B cell (primary cell): ENCODE results near the gene ALDH3B1.

Source experiments
- CTCF ChIP-seq: fragments of 200-600 bp; IDR thresholded peaks from one replicate; pipeline ENCODE4 v1.8.0; 2022; ENCODE audit warnings: antibody characterized with exemption, mild to moderate bottlenecking
- EZH2 ChIP-seq: IDR thresholded peaks from 2 replicates; pipeline ENCODE4 v1.6.1; 2012; ENCODE audit warnings: borderline replicate concordance, low read depth, mild to moderate bottlenecking, moderate library complexity, low read length; ENCODE audit not compliant: insufficient read depth, poor library complexity, severe bottlenecking

- TF ChIP-seq CTCF (no peak), EZH2 (no peak)
These were observed 28.8 kb downstream of the ALDH3B1 start, which contains the start of gene TCIRG1 for GRCh38 chr11:68038718-68039525.
